Right cardiac atrium (tissue), 5 donors: ENCODE results near the gene FOXN4. TPM values are rescaled to one million over a fixed set of nuclear protein-coding genes. Genes with fewer than 3 reads are reported as not detected.

ENCODE experiments used
- ATAC-seq, 2 donors: fragments of 200-7000 bp; cut with Tn5 transposase; one replicate each; pipeline versions ENCODE4 v1.8.0 to v1.9.1; 2020; ENCODE audit warnings: moderate library complexity in 2 of 2, mild to moderate bottlenecking in 1 of 2
- DNase-seq, 3 donors: peaks; one replicate each; pipeline ENCODE4 v3.0.0-alpha.2; 2020
- H3K27ac ChIP-seq: one replicate; pipeline ENCODE4 v1.5.1; 2013; ENCODE audit warnings: mild to moderate bottlenecking, low read length, control low read depth, moderate library complexity
- H3K27me3 ChIP-seq: one replicate; pipeline ENCODE4 v1.6.1; 2013; ENCODE audit not compliant: control insufficient read depth, insufficient read depth
- H3K4me1 ChIP-seq: one replicate; pipeline ENCODE4 v1.6.1; 2013; ENCODE audit warnings: low read length; ENCODE audit not compliant: control insufficient read depth, insufficient read depth
- H3K4me3 ChIP-seq: one replicate; pipeline ENCODE4 v1.5.1; 2013; ENCODE audit warnings: low read length, control low read depth
- H3K9me3 ChIP-seq: one replicate; pipeline ENCODE4 v1.6.1; 2013; ENCODE audit warnings: low read length; ENCODE audit not compliant: control insufficient read depth
- WGBS: extraction: QIAGEN DNeasy Blood & Tissue Kit; methylation state at CpG from one replicate; pipeline ENCODE4 v1.1.7; 2013; 5-methylcytosine and 5-hydroxymethylcytosine counted together
- intact Hi-C, 4 donors: fragments of 100-400 bp; cut with DNase I; formaldehyde crosslinking; loops; one replicate each; pipeline versions ENCODE4 v1.11.0 to v1.14.0; 2022 to 2023
- polyA plus RNA-seq: library from polyadenylated mRNA; stranded (reverse); fragments of 200-250 nt; gene quantifications from one replicate; pipeline ENCODE4 v1.2.3, GENCODE V29; 2013
- total RNA-seq, 4 donors: library from RNA; stranded (reverse); fragmentation: NEBNext Ultra II Directional; extraction: Animal tissue kit (Norgen Biotek cat#: 25700); gene quantifications; one replicate each; pipeline ENCODE4 v1.2.1, GENCODE V29; 2021
- donor health status: healthy with polysubstance abuse.
- donor health status: DM: no; HTN: yes; CAD: no.
- donor health status: DM: no; HTN: no; CAD: no.
- donor health status: DM: no; HTN: yes; CAD: no; lungs with severe emphysema.
- donor health status: DM: yes; HTN: yes; CAD: no.

Gene FOXN4
- total and polyA plus RNA-seq, 5 donors: not detected

GRCh38 chr12:109239179-109239578 is 69.9 kb downstream of the FOXN4 start:
- 96% methylated on average over 4 of the region's 4 CpGs for WGBS
- intact Hi-C loops: loop anchor here in 2 of 4 donors (10.0 kb wide), 1 partner anchor 54 kb away; no protein-coding TSS in a partner anchor
- H3K9me3 ChIP-seq: no peaks in the 10 kb centered on the region
- H3K27ac ChIP-seq: no peak overlapping the region
- no peak for ATAC-seq
- DNase-seq: no peak
- no peaks in the 10 kb centered on the region for H3K27me3 ChIP-seq
- H3K4me1 ChIP-seq: no peaks in the 10 kb centered on the region
- no peak overlapping the region for H3K4me3 ChIP-seq

GRCh38 chr12:109236257-109236656 is 72.8 kb downstream of the FOXN4 start:
- H3K27me3 ChIP-seq: no peaks in the 10 kb centered on the region
- no peaks in the 10 kb centered on the region for H3K9me3 ChIP-seq
- ATAC-seq (no peak), DNase-seq (no peak)
- no peak overlapping the region for H3K4me3 ChIP-seq
- H3K27ac ChIP-seq: no peak overlapping the region
- 83% methylated on average over 6 of the region's 6 CpGs for WGBS
- intact Hi-C loops: loop anchor here in 2 of 4 donors (10.0 kb wide), 1 partner anchor 51 kb away; no protein-coding TSS in a partner anchor
- no peaks in the 10 kb centered on the region for H3K4me1 ChIP-seq

- WGBS: 87% methylated on average over 15 of the region's 15 CpGs
- ATAC-seq: no peak
- Histone ChIP-seq H3K27me3 (no peaks in the 10 kb centered on the region), H3K4me1 (peaks cover 2% of the 10 kb centered on the region), H3K9me3 (no peaks in the 10 kb centered on the region), H3K4me3 (no peak overlapping the region), H3K27ac (no peak overlapping the region)
- intact Hi-C loops: loop anchor here in 2 of 4 donors (10.0 kb wide), 1 partner anchor 49 kb away; no protein-coding TSS in a partner anchor
- no peak for DNase-seq
Measured at GRCh38 chr12:109234012-109234411, 75.1 kb downstream of the FOXN4 start.

- DNase-seq: no peak
- 88% methylated on average over 7 of the region's 7 CpGs for WGBS
- intact Hi-C loops: loop anchor here in 2 of 4 donors (10.0 kb wide), 1 partner anchor 48 kb away; no protein-coding TSS in a partner anchor
- H3K9me3 ChIP-seq: no peaks in the 10 kb centered on the region
- peaks cover 2% of the 10 kb centered on the region for H3K4me1 ChIP-seq
- ATAC-seq: no peak
- H3K4me3 ChIP-seq: no peak overlapping the region
- no peak overlapping the region for H3K27ac ChIP-seq
- no peaks in the 10 kb centered on the region for H3K27me3 ChIP-seq
Measured at GRCh38 chr12:109232731-109233130, 76.4 kb downstream of the FOXN4 start.

GRCh38 chr12:109230193-109230592 is 78.9 kb downstream of the FOXN4 start:
- H3K4me1 ChIP-seq: peaks cover 2% of the 10 kb centered on the region
- WGBS: 73% methylated on average over 2 of the region's 2 CpGs
- no peak overlapping the region for H3K4me3 ChIP-seq
- no peaks in the 10 kb centered on the region for H3K9me3 ChIP-seq
- DNase-seq (no peak), ATAC-seq (no peak)
- intact Hi-C loops: loop anchor here in 2 of 4 donors (10.0 kb wide), 1 partner anchor 45 kb away; no protein-coding TSS in a partner anchor
- no peaks in the 10 kb centered on the region for H3K27me3 ChIP-seq
- H3K27ac ChIP-seq: no peak overlapping the region

- H3K27ac ChIP-seq: no peak overlapping the region
- H3K4me1 ChIP-seq: peaks cover 2% of the 10 kb centered on the region
- H3K9me3 ChIP-seq: no peaks in the 10 kb centered on the region
- no peak overlapping the region for H3K4me3 ChIP-seq
- DNase-seq (no peak), ATAC-seq (no peak)
- 93% methylated on average over 4 of the region's 4 CpGs for WGBS
- intact Hi-C loops: no loop called here
- no peaks in the 10 kb centered on the region for H3K27me3 ChIP-seq
Measured at GRCh38 chr12:109228664-109229063, 80.4 kb downstream of the FOXN4 start.

Other genes starting within 250 kb of the FOXN4 start
- gene ALKBH2, start 215.8 kb downstream of the FOXN4 start, total RNA-seq: 10 to 100 TPM in 1 of 4 donors, 1 to 10 TPM in 3; 7.4 to 12.2 (median 7.6) TPM
- 12.2 TPM for gene ALKBH2, start 215.8 kb downstream of the FOXN4 start, polyA plus RNA-seq
- gene UNG, start 211.7 kb downstream of the FOXN4 start, total RNA-seq: 10 to 100 TPM; 10.3 to 16.6 (median 13.2) TPM
- 10.3 TPM for gene UNG, start 211.7 kb downstream of the FOXN4 start, polyA plus RNA-seq
- 100 to 1,000 TPM in 3 of 4 donors, 10 to 100 TPM in 1; 94.9 to 128 (median 116) TPM for gene ACACB, start 192.7 kb downstream of the FOXN4 start, total RNA-seq
- gene ACACB, start 192.7 kb downstream of the FOXN4 start, polyA plus RNA-seq: 87.1 TPM
- under 1 TPM; 0.31 to 0.88 (median 0.51) TPM for gene MYO1H, start 38.6 kb upstream of the FOXN4 start, total RNA-seq
- gene MYO1H, start 38.6 kb upstream of the FOXN4 start, polyA plus RNA-seq: 0.09 TPM
- 10 to 100 TPM; 28.3 to 76.9 (median 32.9) TPM for gene KCTD10, start 168.0 kb upstream of the FOXN4 start, total RNA-seq
- 16.5 TPM for gene KCTD10, start 168.0 kb upstream of the FOXN4 start, polyA plus RNA-seq
- 10 to 100 TPM; 39.9 to 53.2 (median 46.8) TPM for gene UBE3B, start 168.3 kb upstream of the FOXN4 start, total RNA-seq
- gene UBE3B, start 168.3 kb upstream of the FOXN4 start, polyA plus RNA-seq: 22.6 TPM